ENCODE results near the gene DENND1A. TPM values are rescaled to one million over a fixed set of nuclear protein-coding genes. Genes with fewer than 3 reads are reported as not detected.
"Not testable (repeated sequence)": the region's sequence is repeated elsewhere in the genome, so short reads cannot be mapped to it uniquely, and the experiment has no call there.

DENND1A gene
- total RNA-seq, 4 donors from 2014 or later = 20.9 to 33.6 (median 23.7) TPM

- Histone ChIP-seq H3K4me1 (peaks cover 0 to 31% (median 3%) of the 10 kb centered on the region in 3 donors), H3K27me3 (no peaks in the 10 kb centered on the region), H3K36me3 (no peaks in the 10 kb centered on the region), H3K4me3 (no peak overlapping the region), H3K27ac (no peak overlapping the region), H3K9me3 (no peaks in the 10 kb centered on the region)
- ATAC-seq = no peak
- TF ChIP-seq POLR2A (IDR thresholded peaks at IDR 0.05) (no peak), EP300 (IDR thresholded peaks at IDR 0.05) (no peak), CTCF (IDR thresholded peaks at IDR 0.05) (no peak), POLR2AphosphoS5 (IDR thresholded peaks at IDR 0.05) (no peak)
- 67 to 78% methylated on average over 2 to 3 of the region's 3 CpGs for WGBS, 2 donors (ENCODE audit: low coverage in 1 of 2)
Measured at GRCh38 chr9:123336449-123336848, 593.5 kb downstream of the DENND1A start.

GRCh38 chr9:123335986-123336329 lies 594.0 kb downstream of the DENND1A start:
- 47 to 58% methylated on average over 3 to 6 of the region's 6 CpGs for WGBS, 2 donors (ENCODE audit: low coverage in 1 of 2)
- TF ChIP-seq POLR2AphosphoS5 (IDR thresholded peaks at IDR 0.05) (no peak), CTCF (IDR thresholded peaks at IDR 0.05) (no peak), POLR2A (IDR thresholded peaks at IDR 0.05) (no peak), EP300 (IDR thresholded peaks at IDR 0.05) (no peak)
- H3K4me1 ChIP-seq = peaks cover 0 to 31% (median 3%) of the 10 kb centered on the region in 3 donors

GRCh38 chr9:123335193-123335985 lies 594.5 kb downstream of the DENND1A start:
- Histone ChIP-seq H3K27me3 (no peaks in the 10 kb centered on the region), H3K36me3 (no peaks in the 10 kb centered on the region), H3K9me3 (no peaks in the 10 kb centered on the region), H3K4me3 (no peak overlapping the region), H3K4me1 (peaks cover 0 to 29% (median 3%) of the 10 kb centered on the region in 3 donors), H3K27ac (peak overlapping the region in 2 of 4 donors; percentile 32 to 42)
- no peak for TF ChIP-seq POLR2A (IDR thresholded peaks at IDR 0.05)
- TF ChIP-seq POLR2AphosphoS5 (IDR thresholded peaks at IDR 0.05) = no peak
- no peak for TF ChIP-seq CTCF (IDR thresholded peaks at IDR 0.05)
- TF ChIP-seq EP300 (IDR thresholded peaks at IDR 0.05) = no peak
- 18 to 30% methylated on average over 2 to 7 of the region's 9 CpGs for WGBS, 2 donors (ENCODE audit: low coverage in 1 of 2)
- ATAC-seq = peak; percentile 44

More at GRCh38 chr9:123335986-123336329, 594.0 kb downstream of the DENND1A start:
- H3K36me3 ChIP-seq = no peaks in the 10 kb centered on the region
- no peaks in the 10 kb centered on the region for H3K27me3 ChIP-seq
- no peaks in the 10 kb centered on the region for H3K9me3 ChIP-seq
- no peak for ATAC-seq
- no peak overlapping the region for H3K4me3 ChIP-seq
- peak overlapping the region in 2 of 4 donors; percentile 32 to 42 for H3K27ac ChIP-seq

GRCh38 chr9:123334639-123335038 lies 595.3 kb downstream of the DENND1A start:
- no peak overlapping the region for H3K4me3 ChIP-seq

GRCh38 chr9:123333058-123333669 lies 596.8 kb downstream of the DENND1A start:
- H3K9me3 ChIP-seq, ATAC-seq, H3K27me3 ChIP-seq, H3K4me3 ChIP-seq, H3K36me3 ChIP-seq, H3K27ac ChIP-seq: not testable (repeated sequence)
- H3K4me1 ChIP-seq = peaks cover 0 to 16% (median 0%) of the 10 kb centered on the region in 3 donors
- WGBS, 2 donors (ENCODE audit: low coverage in 1 of 2) = 56 to 60% methylated on average over 2 to 7 of the region's 8 CpGs

More at GRCh38 chr9:123334639-123335038, 595.3 kb downstream of the DENND1A start:
- Histone ChIP-seq H3K4me1 (peaks cover 0 to 21% (median 0%) of the 10 kb centered on the region in 3 donors), H3K27ac (no peak overlapping the region), H3K9me3 (no peaks in the 10 kb centered on the region), H3K36me3 (no peaks in the 10 kb centered on the region), H3K27me3 (no peaks in the 10 kb centered on the region)
- 95% methylated on average over 2 of the region's 3 CpGs; no CpG with 5 or more reads in 1 of the 2 donors for WGBS, 2 donors (ENCODE audit: low coverage in 1 of 2)
- TF ChIP-seq POLR2AphosphoS5 (IDR thresholded peaks at IDR 0.05) (no peak), CTCF (IDR thresholded peaks at IDR 0.05) (no peak), EP300 (IDR thresholded peaks at IDR 0.05) (no peak), POLR2A (IDR thresholded peaks at IDR 0.05) (no peak)
- no peak for ATAC-seq
